MCF 10A (cell line): ENCODE measurements around the gene CXCL6. TPM values are rescaled to one million over a fixed set of nuclear protein-coding genes. Genes with fewer than 3 reads are reported as not detected.

Experiments used
- Bru-seq: library from RNA; stranded (reverse); fragments of 400-500 nt; gene quantifications from one replicate; lab custom pipeline; 2021; lab: Mats Ljungman, UMichigan
- BruChase-seq, 2 experiments: library from RNA; stranded (reverse); fragments of 400-500 nt; gene quantifications; one replicate each; lab custom pipeline; 2021; lab: Mats Ljungman, UMichigan
- BruUV-seq: library from RNA; stranded (reverse); fragments of 400-500 nt; replicated peaks from 2 replicates; lab custom pipeline; 2021; lab: Mats Ljungman, UMichigan
- CTCF ChIA-PET: fragments of 300-600 bp; sonication (Branson Sonifier 250); formaldehyde crosslinking; extraction: SDS; loops from one replicate; lab custom pipeline; 2021; ENCODE audit warnings: antibody characterized with exemption, inconsistent platforms; lab: Yijun Ruan, JAX
- POLR2A ChIA-PET: fragments of 300-600, 350-650 bp; sonication (Branson Sonifier 250); formaldehyde crosslinking; extraction: SDS; loops from one replicate; lab custom pipeline; 2020; ENCODE audit warnings: antibody characterized with exemption, inconsistent platforms; lab: Yijun Ruan, JAX
- DNase-seq: peaks from one replicate; pipeline ENCODE4 v3.0.0-alpha.2; 2018; ENCODE audit not compliant: unreplicated experiment
- H3K27ac Mint-ChIP-seq: one replicate; pipeline ENCODE4 v1.8.0; 2022; ENCODE audit warnings: mild to moderate bottlenecking, low read depth, mixed read lengths; ENCODE audit not compliant: unreplicated experiment
- H3K27me3 Mint-ChIP-seq: one replicate; pipeline ENCODE4 v1.8.0; 2022; ENCODE audit warnings: mixed read lengths; ENCODE audit not compliant: insufficient read depth, unreplicated experiment
- H3K36me3 Mint-ChIP-seq: one replicate; pipeline ENCODE4 v1.8.0; 2022; ENCODE audit warnings: mild to moderate bottlenecking, moderate library complexity, mixed read lengths; ENCODE audit not compliant: insufficient read depth, unreplicated experiment
- H3K4me1 Mint-ChIP-seq: one replicate; pipeline ENCODE4 v1.8.0; 2022; ENCODE audit warnings: mixed read lengths; ENCODE audit not compliant: insufficient read depth, unreplicated experiment
- H3K4me3 Mint-ChIP-seq: one replicate; pipeline ENCODE4 v1.8.0; 2022; ENCODE audit warnings: mild to moderate bottlenecking, moderate library complexity, mixed read lengths; ENCODE audit not compliant: unreplicated experiment
- H3K9me3 Mint-ChIP-seq: one replicate; pipeline ENCODE4 v1.8.0; 2022; ENCODE audit warnings: mixed read lengths; ENCODE audit not compliant: unreplicated experiment
- intact Hi-C: fragments of 100-400 bp; cut with micrococcal nuclease; formaldehyde crosslinking; loops from 2 replicates; pipeline ENCODE4 v1.14.1; 2022
- long read RNA-seq: library from polyadenylated mRNA; stranded (forward); transcript quantifications from one replicate; pipeline ENCODE4 v2.0.0, GENCODE V29; 2022
- total RNA-seq: library from RNA; stranded (reverse); gene quantifications from 2 replicates; pipeline ENCODE4 v1.2.3, GENCODE V29; 2022
- TF ChIP-seq, protein P1 (sequence below): fragments of 200-600 bp; IDR thresholded peaks from one replicate; pipeline ENCODE4 v1.8.0; 2022; ENCODE audit warnings: antibody characterized with exemption, mild to moderate bottlenecking; ENCODE audit not compliant: unreplicated experiment

CXCL6 gene
- total RNA-seq (not detected in 2 replicates), Bru-seq, nascent RNA (not detected), BruChase-seq, experiment 1, labeled RNA remaining after a 6-hour chase (percentile 22 among the genes with signal in this experiment), BruChase-seq, experiment 2, labeled RNA remaining after a 2-hour chase (not detected)
- long read RNA-seq = 0 reads

DNA sequence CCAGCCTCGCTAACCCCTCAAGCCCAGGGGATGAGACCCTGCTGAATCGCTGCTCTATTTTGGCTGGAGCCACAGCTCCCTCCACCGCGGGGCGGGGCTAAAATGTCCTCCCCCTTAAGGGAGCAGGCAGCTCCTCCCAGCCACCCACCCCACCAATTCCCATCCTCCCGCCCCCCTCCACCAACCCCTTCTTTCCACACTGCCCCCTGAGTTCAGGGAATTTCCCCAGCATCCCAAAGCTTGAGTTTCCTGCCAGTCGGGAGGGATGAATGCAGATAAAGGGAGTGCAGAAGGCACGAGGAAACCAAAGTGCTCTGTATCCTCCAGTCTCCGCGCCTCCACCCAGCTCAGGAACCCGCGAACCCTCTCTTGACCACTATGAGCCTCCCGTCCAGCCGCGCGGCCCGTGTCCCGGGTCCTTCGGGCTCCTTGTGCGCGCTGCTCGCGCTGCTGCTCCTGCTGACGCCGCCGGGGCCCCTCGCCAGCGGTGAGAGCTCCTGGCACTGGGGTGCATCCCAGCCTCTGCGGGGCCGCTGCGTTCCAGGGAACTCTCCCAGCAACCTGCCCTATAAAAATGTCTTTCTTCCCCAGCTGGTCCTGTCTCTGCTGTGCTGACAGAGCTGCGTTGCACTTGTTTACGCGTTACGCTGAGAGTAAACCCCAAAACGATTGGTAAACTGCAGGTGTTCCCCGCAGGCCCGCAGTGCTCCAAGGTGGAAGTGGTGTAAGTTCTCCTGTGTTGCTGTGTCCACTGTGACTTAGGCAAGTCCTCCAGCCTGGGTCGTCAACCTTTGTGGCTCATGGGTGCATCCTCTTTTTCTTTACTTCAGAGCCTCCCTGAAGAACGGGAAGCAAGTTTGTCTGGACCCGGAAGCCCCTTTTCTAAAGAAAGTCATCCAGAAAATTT is at the start of gene CXCL6:
CXCL6 (plus strand) TSS at position 306 of the 907 bp plus-strand sequence; CDS start at position 379, 73 bp downstream.
- H3K27me3 Mint-ChIP-seq = no peaks in the 10 kb centered on the region
- no peak within 1 kb of the TSS for H3K4me3 Mint-ChIP-seq
- peaks cover 5% of the 10 kb centered on the region for H3K36me3 Mint-ChIP-seq
- POLR2A ChIA-PET = interaction anchor here (0.6 kb wide), 1 partner anchor 141 kb away, joined by 3 read pairs; no protein-coding TSS in a partner anchor
- no peaks in the 10 kb centered on the region for H3K4me1 Mint-ChIP-seq
- intact Hi-C loops = no loop called here
- no peak within 1 kb of the TSS for H3K27ac Mint-ChIP-seq
- BruUV-seq = no TSS peak
- no peak for DNase-seq
- TF ChIP-seq, protein P1, sequence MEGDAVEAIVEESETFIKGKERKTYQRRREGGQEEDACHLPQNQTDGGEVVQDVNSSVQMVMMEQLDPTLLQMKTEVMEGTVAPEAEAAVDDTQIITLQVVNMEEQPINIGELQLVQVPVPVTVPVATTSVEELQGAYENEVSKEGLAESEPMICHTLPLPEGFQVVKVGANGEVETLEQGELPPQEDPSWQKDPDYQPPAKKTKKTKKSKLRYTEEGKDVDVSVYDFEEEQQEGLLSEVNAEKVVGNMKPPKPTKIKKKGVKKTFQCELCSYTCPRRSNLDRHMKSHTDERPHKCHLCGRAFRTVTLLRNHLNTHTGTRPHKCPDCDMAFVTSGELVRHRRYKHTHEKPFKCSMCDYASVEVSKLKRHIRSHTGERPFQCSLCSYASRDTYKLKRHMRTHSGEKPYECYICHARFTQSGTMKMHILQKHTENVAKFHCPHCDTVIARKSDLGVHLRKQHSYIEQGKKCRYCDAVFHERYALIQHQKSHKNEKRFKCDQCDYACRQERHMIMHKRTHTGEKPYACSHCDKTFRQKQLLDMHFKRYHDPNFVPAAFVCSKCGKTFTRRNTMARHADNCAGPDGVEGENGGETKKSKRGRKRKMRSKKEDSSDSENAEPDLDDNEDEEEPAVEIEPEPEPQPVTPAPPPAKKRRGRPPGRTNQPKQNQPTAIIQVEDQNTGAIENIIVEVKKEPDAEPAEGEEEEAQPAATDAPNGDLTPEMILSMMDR = no peak
- CTCF ChIA-PET = interaction anchor here (0.5 to 1.2 kb wide), 3 partner anchors 27 to 487 kb away, joined by 3 to 8 read pairs (median 3); no protein-coding TSS in a partner anchor
- no peaks in the 10 kb centered on the region for H3K9me3 Mint-ChIP-seq

DNA sequence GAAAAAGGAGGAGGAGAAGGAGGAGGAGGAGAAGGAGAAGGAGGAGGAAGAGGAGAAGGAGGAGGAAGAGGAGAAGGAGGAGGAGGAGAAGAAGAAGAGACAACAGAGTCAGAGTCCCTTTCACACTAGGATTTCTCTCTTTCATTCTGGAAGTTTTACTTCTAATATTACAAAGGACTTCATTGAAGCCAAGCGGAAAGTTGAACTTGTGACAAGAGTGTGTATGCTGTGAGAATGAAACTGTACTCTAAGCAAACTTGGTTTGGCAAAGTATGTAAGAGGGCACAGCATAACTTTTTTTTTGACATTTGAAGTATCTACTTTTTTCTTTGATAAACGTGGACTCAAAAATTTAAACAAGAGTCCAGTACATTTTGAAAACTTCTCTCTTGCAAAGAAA is 48.1 kb upstream of the CXCL6 start:
- TF ChIP-seq, protein P1 = no peak
- no peaks in the 10 kb centered on the region for H3K27me3 Mint-ChIP-seq
- CTCF ChIA-PET = no interaction called here

DNA sequence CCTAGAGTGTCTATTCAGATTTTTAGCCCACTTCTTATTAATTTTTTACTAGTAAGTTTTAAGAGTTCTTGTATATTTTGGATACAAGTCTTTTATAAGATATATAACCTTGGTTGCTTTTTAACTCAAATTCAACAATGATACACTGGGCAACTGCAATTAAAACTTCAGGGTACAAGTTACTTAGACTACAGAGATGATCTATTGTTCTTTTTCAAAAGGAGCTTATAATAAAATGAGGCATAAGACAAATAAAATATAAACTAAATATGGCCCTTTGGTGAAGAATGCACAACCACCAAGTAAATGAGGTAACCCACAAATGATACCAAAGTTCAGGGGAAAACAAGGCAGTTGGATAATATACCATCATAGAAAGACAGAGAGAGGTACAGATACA is 37.6 kb upstream of the CXCL6 start:
- H3K4me1 Mint-ChIP-seq = no peaks in the 10 kb centered on the region
- H3K4me3 Mint-ChIP-seq = no peak overlapping the region
- peaks cover under 1% of the 10 kb centered on the region for H3K9me3 Mint-ChIP-seq
- no peaks in the 10 kb centered on the region for H3K27me3 Mint-ChIP-seq
- CTCF ChIA-PET = interaction anchor here (0.6 to 1.4 kb wide), 3 partner anchors 14 to 226 kb away, joined by 3 to 4 read pairs (median 3); no protein-coding TSS in a partner anchor
- POLR2A ChIA-PET = no interaction called here
- DNase-seq = no peak
- intact Hi-C loops = no loop called here
- BruUV-seq = no TSS peak
- TF ChIP-seq, protein P1 = no peak
- peaks cover 5% of the 10 kb centered on the region for H3K36me3 Mint-ChIP-seq
- H3K27ac Mint-ChIP-seq = no peak overlapping the region

More for the DNA sequence above, 48.1 kb upstream of the CXCL6 start:
- intact Hi-C loops = no loop called here
- Mint-ChIP-seq H3K36me3 (no peaks in the 10 kb centered on the region), H3K4me1 (no peaks in the 10 kb centered on the region), H3K4me3 (no peak overlapping the region), H3K27ac (no peak overlapping the region), H3K9me3 (peaks cover 12% of the 10 kb centered on the region)
- POLR2A ChIA-PET = no interaction called here
- DNase-seq = no peak
- no TSS peak for BruUV-seq

DNA sequence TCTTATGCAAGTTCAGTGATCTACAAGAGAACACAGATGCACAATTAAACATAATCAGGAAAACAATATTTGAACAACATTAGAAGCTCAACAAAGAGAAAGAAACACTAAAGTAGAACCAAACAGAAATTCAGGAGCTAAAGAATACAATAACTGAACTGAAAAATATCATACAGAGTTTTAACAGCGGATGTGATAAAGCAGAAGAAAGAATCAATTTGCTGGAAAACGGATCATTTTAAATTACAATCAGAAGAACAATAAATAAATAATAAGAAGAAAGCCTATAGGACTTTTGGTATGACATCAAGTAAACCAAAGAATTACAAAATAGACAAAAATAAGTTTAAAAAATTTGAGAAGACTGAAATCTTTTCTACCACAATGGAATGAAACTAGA is 36.3 kb upstream of the CXCL6 start:
- no peak for DNase-seq

More for the DNA sequence above, 36.3 kb upstream of the CXCL6 start:
- intact Hi-C loops = no loop called here
- BruUV-seq = no TSS peak
- no peaks in the 10 kb centered on the region for H3K27me3 Mint-ChIP-seq
- peaks cover under 1% of the 10 kb centered on the region for H3K9me3 Mint-ChIP-seq
- ChIA-PET CTCF (interaction anchor here (1.4 kb wide), 1 partner anchor 64 kb away, joined by 4 read pairs; no protein-coding TSS in a partner anchor), POLR2A (interaction anchor here (0.6 kb wide), 1 partner anchor 17 kb away, joined by 4 read pairs; no protein-coding TSS in a partner anchor)
- peaks cover 5% of the 10 kb centered on the region for H3K36me3 Mint-ChIP-seq
- H3K4me1 Mint-ChIP-seq = no peaks in the 10 kb centered on the region
- TF ChIP-seq, protein P1 = no peak
- H3K27ac Mint-ChIP-seq = no peak overlapping the region
- H3K4me3 Mint-ChIP-seq = no peak overlapping the region
